PFSK-1 (cell line): ENCODE data around the gene FAF2.

Source experiments
- POLR2AphosphoS5 ChIP-seq: IDR thresholded peaks from 2 replicates; pipeline ENCODE4 v1.6.1; 2012; ENCODE audit warnings: low read depth, mild to moderate bottlenecking, control low read depth, low read length, moderate library complexity
- SIN3A ChIP-seq: IDR thresholded peaks from 2 replicates; pipeline ENCODE4 v1.6.1; 2012; ENCODE audit warnings: mild to moderate bottlenecking, low read length, moderate library complexity, borderline replicate concordance; ENCODE audit not compliant: insufficient read depth
- TAF1 ChIP-seq: IDR thresholded peaks from 2 replicates; pipeline ENCODE4 v1.6.1; 2012; ENCODE audit warnings: low read length, control low read depth, borderline replicate concordance; ENCODE audit not compliant: insufficient read depth
- TF ChIP-seq, protein P1 (sequence below), 2 experiments: IDR thresholded peaks; 2 replicates each; pipeline versions ENCODE4 v1.6.1 to v1.8.0; 2011 to 2012; ENCODE audit warnings: low read depth in 2 of 2, low read length in 2 of 2, control low read depth in 1 of 2, inconsistent platforms in 1 of 2, mild to moderate bottlenecking in 1 of 2, moderate library complexity in 1 of 2; ENCODE audit not compliant: insufficient read depth in 1 of 2

DNA sequence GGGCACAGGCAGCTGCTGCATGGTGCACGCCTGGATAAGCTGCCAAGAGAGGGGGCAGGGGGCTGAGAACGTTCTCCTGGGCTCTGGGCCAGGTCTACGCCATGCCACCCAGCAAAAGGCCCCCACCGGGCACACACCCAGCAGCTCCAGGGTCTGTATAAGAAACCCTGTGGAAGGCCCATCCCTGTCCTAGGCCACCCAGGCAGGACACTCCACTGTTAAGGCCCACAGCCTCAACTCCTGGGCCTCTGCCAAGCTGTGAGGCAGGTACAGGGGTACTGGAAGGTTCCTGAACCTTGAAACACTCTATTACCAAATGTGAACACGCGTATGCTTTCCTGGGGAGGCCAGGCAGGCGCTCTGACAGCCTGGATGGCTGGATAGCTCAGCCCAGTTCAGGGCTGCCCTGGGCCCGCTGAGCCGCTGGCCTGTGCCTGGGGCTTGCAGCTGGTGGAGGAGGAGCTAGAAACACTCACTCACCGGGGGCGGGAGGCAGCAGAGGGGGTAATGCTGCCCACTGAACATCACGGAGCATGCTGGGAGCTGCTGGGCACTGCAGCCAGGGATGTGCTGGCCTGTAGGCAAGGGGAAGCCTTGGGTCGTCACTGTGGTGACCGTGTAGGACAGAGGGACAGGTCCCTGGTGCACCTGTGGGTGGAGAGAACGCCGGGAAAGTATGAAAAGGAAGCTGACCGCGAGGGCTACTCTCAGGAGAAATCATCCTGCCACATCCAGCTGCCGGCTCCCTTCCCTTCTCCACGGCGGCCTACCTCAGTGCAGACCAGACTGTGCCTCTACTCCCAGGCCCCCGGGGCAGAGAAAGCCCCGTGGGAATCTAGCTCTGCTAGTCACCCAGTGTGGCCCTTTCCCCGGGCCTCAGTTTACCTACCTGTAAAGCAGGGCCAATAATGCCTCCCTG is 83.1 kb downstream of the FAF2 start:
- TF ChIP-seq POLR2AphosphoS5 = no peak
- TF ChIP-seq, protein P1, sequence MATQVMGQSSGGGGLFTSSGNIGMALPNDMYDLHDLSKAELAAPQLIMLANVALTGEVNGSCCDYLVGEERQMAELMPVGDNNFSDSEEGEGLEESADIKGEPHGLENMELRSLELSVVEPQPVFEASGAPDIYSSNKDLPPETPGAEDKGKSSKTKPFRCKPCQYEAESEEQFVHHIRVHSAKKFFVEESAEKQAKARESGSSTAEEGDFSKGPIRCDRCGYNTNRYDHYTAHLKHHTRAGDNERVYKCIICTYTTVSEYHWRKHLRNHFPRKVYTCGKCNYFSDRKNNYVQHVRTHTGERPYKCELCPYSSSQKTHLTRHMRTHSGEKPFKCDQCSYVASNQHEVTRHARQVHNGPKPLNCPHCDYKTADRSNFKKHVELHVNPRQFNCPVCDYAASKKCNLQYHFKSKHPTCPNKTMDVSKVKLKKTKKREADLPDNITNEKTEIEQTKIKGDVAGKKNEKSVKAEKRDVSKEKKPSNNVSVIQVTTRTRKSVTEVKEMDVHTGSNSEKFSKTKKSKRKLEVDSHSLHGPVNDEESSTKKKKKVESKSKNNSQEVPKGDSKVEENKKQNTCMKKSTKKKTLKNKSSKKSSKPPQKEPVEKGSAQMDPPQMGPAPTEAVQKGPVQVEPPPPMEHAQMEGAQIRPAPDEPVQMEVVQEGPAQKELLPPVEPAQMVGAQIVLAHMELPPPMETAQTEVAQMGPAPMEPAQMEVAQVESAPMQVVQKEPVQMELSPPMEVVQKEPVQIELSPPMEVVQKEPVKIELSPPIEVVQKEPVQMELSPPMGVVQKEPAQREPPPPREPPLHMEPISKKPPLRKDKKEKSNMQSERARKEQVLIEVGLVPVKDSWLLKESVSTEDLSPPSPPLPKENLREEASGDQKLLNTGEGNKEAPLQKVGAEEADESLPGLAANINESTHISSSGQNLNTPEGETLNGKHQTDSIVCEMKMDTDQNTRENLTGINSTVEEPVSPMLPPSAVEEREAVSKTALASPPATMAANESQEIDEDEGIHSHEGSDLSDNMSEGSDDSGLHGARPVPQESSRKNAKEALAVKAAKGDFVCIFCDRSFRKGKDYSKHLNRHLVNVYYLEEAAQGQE (IDR thresholded peaks at IDR 0.05; ENCODE audit: insufficient read depth in 1 of 2, low read depth in 2 of 2, low read length in 2 of 2) = no peak
- TF ChIP-seq SIN3A = no peak
- no peak for TF ChIP-seq TAF1
